Inflammatory macrophage treated with lipopolysaccharide for 4 hours (primary cell): ENCODE measurements around the gene RYR3.
"Not testable (repeated sequence)": the region's sequence is repeated elsewhere in the genome, so short reads cannot be mapped to it uniquely, and the experiment has no call there.

ENCODE experiments used
- DNase-seq: peaks from one replicate; pipeline ENCODE4 v3.0.0-alpha.2; 2020

RYR3 gene

DNA sequence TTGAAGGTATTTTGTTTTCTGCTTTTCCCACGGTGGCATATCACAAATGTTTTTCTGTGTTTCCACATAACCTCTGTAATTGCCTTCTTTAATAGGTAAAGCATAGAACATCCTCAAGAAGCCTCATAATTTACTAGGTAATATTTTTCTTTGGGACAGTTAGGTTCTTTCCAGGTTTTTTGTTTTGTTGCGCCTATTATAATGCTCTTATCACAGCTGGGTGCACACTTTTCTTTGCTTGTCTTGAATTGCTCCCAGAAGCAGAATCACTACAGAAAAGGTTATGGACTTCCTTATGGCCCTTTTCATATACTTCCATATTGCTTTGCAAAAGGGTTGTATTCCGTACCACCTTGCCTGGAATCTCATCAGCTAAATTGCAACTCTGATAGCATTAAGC, 213.5 kb downstream of the RYR3 start:
- DNase-seq: no peak

DNA sequence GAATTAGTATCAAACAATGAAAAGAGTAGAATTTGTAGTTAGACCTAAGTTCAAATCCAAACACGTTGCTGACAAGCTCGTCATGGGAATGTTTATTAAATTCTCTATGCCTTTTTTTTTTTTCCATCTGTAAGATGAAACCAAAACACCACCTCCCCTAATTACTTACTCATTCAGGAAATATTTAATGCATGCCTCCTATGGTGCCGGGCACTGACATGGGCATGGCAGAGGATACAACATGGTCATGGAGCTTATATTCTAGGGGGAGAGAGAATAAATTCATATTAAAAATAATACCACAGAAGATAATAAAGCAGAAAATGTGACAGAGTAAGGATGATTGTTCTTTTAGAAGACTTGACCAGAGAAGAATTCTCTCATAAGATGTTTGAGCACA, 215.8 kb downstream of the RYR3 start:
- DNase-seq: no peak

DNA sequence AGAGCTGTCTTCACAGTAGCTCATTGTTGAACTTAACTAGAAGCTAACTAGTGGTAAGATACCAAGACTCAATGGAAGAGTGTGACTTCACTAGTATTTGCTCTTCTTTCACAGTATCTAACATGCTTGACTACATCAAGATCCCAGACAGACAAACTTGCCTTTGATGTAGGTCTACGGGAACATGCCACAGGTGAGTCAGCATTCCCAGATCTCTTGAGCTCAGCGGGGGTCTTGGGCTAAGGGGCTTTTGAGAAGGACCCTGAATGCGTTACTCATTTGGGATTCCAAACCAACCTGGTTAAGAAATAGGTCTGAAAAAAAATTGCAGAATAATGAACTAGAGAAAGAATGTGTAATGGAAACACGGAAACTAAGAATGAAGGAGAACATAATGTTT, 222.4 kb downstream of the RYR3 start:
- DNase-seq: no peak

DNA sequence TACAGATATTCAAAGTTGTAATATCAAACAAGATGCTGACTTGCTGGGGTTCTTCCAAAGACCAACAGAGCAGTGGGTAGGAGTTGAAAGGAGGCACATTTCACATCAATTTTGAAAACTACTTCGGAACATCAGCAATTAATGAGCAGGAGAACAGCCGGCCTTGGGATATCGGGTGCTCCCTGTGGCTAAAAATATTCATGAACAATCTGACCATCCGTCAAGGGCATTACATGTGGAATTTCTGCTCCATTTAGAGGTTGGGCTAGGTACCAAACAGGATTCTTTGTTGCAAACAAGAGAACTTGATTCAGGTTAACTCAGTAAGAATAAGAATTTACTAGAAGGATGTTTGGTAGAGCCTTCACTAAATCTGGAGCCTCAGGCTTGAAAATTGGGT, 223.9 kb downstream of the RYR3 start:
- DNase-seq: no peak

DNA sequence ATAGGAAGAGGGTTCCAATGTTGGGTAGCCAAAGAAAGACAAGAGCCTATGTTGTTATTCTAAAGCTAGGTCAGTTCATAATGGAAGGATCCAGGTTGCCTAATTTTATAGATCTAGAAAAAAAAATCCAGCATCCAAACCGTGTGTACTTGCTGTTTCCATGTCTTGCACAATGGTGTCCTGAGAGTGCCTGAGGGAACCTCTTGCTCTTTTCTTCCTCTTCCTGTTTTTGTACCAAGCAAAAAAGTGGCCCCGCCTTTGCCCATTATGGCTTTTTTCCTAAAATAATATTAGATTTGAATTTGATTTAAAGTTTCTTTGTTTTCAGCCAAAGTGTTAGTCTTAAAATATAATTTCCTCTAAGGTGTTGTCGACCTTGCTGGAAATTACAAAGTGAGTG, 224.4 kb downstream of the RYR3 start:
- DNase-seq: no peak

DNA sequence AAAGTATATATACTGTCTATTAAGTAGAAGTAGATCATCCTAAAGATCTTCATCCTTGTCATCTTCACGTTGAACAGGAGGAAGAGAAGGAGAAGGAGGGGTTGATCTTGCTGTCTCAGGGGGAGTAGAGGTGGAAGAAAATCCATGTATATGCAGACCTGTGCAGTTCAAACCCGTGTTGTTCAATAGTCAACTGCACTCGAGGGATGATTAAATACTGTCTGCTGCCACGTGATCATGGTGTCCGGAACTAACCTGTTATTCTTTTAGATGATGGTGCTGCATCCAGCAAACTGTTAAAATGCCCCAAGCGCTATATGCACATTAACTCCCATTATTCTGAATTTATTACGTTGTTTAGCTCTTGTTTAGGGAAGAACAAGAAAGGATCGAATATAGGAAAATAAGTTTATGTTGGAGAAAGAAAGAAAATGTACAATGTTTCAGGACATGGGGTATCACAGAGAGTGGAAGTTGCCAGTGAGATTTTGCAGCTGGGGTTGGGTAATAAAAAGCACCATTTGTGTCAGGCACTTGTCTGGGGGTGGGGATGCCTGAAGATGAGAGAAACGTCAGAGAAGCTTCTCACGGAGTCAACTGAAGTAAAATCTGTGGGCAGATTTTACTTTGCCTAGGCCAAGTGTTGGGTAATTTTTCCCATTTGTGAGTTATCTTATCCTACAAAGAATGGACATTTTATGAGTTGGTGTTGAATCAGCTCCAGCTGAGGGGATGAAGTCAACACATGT, 229.2 kb downstream of the RYR3 start:
- DNase-seq: no peak

DNA sequence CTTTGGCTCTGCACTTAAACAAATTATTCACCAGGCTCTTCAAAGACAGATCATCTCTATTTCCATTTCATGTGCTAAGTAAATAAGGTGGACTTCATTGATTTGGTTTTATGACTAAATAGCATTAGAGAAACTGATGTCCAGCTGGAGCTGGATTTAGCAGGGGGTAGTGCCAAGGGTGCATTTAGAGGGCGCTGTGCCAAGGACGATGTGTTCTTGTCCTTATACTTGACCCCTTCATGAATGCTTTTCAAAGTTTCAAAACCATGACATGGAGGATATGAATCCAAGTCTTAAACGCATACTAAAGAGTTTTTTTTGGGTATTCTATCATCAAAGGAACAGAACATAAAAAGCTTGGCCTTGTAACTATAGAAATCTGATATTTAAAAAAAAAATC, 233.2 kb downstream of the RYR3 start:
- no peak for DNase-seq

DNA sequence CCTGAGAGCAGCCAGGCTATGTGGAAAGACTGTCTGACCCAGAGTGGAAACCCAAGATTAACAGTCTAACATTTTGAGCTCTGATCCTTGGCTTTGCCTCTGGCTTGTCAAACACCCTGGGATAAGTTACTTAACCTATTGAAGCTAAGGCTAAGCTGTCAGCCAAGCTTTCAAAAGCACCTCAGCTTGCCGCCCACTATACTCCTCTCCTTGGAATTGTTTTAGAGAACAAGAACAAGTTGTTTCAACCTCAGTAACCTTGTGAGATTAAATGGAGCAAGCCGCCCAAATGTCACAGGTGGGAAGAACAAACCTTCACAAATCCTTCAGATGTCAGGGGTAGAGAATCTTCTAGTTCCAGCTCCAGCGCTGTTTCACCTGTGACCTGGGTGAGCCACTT, 235.1 kb downstream of the RYR3 start:
- DNase-seq: no peak

DNA sequence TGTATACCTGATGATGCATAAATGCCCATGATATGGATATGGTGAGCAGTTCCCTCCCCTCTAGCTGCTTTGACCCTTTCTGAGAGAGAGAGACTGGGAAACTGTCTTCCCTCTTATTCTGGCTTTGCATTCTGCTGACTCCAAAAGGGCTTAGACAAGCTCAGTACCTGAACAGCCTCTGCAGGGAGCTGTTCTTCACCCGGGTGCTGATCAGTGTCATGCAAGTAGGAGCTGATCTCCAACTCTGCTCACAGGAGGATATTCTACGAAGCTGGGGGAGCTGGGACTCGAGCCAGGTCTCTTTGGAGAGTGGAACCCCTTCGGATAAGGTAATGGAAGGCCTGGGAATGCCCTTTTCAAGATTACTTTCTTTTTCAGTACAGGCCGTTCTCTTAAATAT, 237.1 kb downstream of the RYR3 start:
- no peak for DNase-seq

DNA sequence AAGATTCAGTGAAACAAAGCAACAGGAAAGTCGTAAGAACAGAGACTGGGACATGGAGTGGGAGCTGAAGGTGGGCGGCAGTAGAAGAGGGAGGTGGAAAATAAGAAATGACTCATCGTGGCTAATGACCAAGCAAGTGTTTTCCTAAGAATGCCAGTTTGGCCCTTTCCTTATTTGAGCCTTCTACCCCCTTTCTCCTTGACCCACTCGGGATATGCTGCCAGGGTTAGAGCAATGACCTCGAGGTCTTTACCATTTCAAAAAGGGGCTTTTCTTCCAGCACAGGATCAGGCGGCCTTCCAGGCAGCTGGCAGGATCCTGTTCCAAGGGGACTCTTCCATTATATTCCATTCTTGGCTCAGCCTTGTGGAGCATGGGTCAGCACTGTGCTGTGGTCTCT, 241.1 kb downstream of the RYR3 start:
- no peak for DNase-seq

DNA sequence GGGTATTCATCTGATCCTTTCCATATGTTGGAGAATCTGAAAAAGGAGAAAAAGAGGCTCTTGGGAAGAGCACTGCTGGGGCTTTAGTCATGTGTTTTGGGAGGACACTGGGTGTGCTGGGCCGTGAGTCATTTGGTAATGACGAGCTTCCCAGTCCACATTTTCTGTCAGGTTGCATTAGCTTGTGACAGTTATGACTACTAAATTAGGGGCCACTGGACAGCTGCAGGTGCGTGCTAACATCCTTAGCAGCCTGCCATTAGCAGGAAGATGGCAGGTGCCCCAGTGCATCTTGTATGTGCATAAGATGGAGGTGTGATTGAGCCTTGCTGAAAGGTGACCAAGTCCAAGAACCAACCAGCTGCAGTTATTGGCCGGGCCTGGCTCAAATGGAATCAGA, 242.4 kb downstream of the RYR3 start:
- DNase-seq: no peak

DNA sequence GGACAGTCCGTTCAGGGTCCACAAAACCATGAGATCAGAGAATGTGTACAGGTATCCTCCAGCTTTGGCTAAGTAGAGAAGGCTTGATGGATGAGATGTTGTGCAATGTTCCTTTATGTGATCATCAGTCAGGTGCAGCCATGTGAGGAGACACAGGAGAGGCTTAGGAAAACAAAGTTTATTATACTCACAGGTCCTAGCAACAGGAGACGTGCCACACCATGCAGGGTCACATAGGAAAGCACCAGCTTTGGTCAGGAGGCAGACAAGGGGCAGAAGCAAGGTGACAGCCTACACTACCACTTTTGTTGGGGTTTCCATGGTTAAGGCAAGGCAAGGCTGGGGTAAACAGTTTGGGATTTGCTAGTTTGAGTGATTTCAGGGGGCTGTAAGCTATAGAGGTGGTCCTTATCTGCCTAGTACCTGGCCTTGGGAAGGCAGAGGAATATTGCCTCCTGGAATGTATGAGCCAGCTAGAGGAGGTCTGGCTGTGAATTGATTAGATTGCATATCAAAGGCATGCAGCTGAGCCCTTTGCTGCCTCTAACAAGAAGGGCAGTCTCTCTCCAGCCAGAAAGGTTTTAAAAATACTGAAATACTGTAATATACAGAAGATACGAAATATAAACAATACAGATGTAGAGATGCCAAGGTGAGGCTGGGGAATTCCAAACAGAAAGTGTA, 248.6 kb downstream of the RYR3 start:
- no peak for DNase-seq

DNA sequence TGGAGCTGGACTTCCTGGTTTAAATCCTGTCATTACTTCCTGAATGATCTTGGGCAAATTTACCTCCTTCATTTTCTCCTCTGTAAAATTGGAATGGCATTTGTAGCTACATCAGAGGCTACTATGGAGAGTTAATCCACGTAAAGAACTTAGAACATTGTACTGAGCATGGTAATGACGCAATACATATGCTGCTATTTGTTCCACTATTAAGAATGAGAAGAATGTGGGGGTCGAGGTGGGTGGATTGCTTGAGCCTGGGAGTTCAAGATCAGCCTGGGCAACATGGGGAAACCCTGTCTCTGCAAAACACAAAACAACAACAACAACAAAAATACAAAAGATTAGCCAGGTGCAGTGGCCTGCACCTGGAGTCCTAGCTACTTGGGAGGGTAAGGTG, 250.6 kb downstream of the RYR3 start:
- DNase-seq: no peak

DNA sequence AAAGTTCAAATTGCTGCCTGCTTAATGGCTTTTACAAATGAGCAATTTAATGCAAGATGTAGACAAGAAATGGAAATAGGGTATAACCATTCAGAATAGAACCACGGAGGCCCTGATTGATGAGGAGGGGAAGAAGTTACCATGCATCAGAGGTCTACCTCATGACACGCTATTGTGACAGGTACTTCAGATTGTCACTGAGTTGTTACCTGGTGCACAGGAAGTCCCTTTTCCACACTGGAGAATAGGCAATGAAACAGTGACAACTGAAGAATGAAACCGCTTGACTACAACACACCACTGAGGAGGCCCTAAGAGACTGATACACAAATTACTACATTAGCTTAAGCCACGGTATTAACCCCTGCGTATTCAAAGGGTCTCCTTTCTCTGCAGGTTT, 251.2 kb downstream of the RYR3 start:
- DNase-seq: no peak

DNA sequence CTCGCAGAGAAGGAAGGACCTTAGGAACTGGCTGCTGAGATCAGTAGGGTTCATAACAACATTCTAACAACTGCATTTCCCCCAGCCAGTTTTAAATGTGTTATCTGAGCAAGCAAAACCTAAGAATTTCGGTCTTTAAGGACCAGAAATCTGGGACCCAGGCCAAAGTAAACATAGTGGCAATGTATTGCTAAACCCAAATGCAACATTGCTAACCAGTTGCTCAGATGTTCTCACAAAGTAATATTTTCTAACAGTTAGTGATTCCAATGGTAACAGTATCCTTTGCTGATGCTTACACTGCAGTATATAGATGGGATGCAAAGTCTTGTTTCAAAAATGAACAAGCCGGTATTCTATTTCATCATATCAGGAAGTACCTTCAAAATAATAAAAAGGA, 254.3 kb downstream of the RYR3 start:
- no peak for DNase-seq

DNA sequence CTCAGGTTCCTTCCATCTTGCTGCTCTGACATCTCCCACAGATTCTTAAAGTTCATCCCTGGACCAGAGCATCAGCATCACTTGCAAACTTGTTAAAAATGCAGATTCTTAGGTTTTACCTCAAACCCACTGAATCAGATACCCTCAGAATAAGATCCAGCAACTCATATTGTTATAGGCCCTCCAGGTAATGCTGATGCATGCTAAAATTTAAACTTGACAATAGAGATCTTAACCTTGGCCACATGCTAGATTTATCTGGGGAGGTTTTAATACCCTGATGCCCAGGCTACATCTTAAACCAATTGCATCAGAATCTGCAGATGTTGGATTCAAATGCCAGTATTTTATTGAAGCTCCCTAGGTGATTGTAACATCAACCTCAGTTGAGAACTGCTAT, 256.9 kb downstream of the RYR3 start:
- no peak for DNase-seq

DNA sequence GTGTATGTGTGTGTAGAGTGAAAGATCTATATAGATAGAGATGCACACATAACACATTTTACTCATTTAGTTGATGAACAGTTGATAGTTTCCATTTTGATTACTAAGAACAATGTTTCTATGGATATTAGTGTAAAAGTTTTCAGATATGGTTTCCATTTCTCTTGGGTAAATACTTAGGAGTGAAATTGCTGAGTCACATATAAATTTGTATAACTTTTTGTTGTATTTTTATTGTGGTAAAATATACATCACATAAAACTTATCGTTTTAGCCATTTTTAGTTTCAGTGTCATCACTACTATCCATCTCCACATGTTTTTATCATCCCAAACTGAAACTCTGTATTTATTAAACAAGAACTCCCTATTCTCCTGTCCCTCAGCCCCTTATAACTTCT, 258.3 kb downstream of the RYR3 start:
- no peak for DNase-seq

DNA sequence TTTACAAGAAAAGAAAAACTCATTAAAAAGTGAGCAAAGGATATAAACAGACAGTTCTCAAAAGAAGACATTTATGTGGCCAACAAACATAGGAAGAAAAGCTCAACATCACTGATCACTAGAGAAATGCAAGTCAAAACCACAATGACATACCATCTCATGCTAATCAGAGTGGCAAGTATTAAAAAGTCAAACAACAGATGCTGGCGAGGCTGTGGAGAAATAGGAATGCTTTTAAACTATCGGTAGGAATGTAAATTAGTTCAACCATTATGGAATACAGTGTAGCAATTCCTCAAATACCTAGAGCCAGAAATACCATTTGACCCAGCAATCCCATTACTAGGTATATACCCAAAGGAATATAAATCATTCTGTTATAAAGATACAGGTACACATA, 267.1 kb downstream of the RYR3 start:
- not testable (repeated sequence) for DNase-seq

DNA sequence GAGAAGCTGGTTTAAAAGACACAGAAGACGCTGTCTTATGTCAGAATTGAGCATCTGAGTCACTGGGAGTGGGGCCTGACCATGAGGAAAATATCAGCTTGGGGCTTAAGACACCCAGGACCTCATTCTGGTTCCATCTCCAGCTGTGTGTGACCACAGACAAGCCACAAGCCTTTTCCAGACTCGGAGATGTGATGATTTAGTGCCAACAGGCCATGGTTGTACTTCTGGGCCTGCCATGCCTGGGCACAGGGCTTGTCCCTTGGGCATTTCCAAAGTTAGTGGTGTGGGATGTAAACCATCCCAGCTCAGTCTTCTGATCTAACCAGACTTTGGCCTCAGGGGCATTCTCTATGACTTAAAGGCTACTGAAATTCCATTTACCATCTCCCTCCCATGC, 269.8 kb downstream of the RYR3 start:
- DNase-seq: no peak

DNA sequence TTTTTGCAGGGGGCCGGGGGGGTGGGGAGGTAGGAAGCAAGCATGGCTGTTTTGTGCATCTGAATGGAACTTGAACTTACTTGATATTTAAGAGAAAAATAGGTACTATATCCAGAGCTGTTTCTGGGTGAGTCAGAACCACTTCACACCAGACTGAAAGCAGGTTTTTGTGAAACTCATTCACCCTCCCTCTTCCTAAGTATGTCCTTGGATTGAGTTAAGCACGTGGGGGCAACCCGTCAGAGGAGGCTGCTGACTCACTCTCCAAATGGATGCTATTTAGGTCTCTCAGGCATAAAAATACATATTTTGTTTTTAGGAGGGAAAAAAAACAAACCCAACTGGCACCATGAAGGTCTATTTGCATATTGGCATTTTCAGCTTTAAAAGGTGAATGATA, 270.3 kb downstream of the RYR3 start:
- DNase-seq: no peak

DNA sequence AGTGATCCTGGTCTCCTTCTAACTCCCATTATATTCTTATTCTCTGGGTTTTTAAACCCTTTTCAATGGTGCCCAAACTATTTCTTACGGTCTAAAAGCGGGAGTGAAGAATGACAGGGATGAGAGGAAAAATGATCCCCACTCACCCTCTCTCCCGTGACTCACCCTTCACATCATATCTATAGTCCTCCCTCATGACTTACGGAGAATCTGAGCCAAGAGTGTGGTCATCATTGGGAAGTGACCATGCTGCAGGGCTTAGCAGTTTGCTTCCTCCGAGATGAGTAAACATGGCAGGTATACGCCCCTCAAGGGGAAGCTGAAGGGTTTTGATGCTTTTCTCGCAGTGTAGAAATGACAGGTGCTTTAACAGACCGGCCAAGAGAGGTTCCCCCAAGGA, 274.0 kb downstream of the RYR3 start:
- DNase-seq: no peak

DNA sequence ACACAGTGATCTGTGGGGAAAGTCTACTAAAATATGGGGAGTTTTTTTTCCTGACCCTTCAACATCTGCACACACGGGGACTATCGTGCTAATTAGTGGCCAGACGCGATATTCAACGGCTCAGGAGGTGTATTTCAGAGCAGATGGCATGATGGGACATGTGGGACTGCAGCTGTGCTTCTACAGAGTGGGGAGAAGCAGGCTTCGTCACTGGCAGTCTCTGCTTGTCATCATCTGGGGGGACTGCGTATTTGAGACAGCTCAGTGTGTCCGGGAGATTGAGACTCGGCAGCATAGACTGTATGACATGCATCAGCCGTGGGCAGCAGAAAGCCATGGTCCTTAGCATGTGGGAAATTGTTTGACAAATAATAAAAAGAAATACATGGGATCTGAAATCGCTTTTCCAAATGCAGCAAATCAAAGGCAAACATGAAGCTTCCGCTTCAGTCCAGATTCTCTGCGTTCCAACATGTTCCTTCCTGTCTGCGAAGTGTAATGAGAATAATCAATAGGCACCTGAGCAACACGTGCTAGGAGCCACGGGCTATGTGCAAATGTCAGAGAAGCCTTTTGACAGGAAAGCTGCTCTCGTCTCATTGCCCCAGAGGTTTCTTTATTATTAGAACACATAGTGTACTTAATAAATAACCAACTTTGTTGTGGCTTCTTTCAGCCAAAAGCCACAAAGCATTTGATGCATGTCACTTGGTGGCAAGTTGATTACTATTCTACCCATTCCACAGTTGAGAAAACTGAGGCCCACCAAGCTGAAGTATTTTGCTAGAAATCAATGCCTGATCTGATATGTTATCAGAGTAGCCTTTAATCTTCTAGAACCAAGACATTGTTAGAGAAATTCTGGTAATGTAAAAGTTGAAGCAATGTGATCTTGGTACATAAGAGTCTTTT, 276.3 kb downstream of the RYR3 start:
- no peak for DNase-seq

DNA sequence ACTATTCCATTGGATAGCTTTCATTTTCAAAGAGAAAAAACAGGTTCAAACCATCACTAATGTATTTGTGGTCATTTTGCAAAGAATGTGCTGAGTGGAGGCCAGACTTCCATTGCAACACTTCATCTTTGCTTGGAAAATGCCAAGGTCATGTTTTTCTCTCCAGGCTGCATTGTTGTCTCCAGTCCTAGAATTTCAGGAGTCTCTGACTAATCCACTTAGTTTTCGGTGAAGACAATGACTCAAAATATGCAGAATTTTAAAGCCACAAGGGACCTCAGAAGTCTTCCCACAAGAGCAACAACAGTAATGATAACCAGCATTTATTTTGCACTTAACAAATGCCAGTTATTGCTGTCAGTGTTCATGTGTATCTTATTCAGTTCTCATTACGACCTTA, 277.0 kb downstream of the RYR3 start:
- no peak for DNase-seq

DNA sequence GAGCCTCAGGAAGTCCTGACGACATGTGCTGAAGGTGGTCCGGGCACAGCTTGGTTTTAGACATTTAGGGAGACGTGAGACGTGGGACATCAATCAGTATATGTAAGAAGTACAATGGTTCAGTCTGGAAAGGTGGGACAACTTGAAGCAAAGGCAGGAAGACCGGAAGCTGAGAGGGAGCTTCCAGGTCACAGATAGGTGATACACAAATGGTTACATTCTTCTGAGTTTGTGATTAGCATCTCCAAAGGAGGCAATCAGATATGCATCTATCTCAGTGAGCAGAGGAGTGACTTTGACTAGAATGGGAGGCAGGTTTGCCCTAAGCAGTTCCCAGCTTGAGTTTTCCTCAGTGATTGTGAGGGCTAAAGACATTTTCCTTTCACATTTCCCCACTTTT, 282.1 kb downstream of the RYR3 start:
- DNase-seq: no peak
